ENCODE data around the gene BBS2. TPM values are rescaled to one million over a fixed set of nuclear protein-coding genes. Genes with fewer than 3 reads are reported as not detected.

The BBS2 gene
- total and polyA plus RNA-seq, 2 experiments from 2014 or later, result 13.7 to 25.2 TPM

DNA sequence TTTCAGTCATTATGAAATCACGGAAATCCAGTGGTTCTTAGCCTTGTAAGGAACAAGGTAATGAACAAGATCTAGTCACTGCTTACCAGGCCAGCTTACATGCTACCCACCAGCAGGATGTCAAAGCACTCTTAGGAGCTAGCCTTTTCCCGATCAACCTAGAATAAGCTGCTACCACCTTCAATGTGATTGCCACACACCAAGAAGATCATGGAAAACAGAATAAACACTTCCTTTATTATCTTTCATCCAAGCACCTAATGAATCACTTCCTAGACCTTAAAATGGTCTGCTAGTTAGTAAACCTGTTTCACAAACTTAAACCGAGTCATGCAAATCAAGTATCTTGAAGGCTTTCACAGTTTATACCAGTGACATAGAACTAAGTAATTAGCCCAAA, 5.0 kb downstream of the BBS2 start:
- Histone ChIP-seq H3K79me2 (replicated peaks; ENCODE audit: insufficient read depth) (peaks cover 3% of the 10 kb centered on the region; the same call in 1 of the 2 replicates), H3K36me3 (ENCODE audit: insufficient read depth) (no peaks in the 10 kb centered on the region), H3K4me3 (no peak overlapping the region), H3K4me2 (no peak overlapping the region), H3F3A (replicated peaks; ENCODE audit: low read depth) (no peaks in the 10 kb centered on the region), H2AFZ (no peak overlapping the region), H3K9me2 (ENCODE audit: insufficient read depth) (no peaks in the 10 kb centered on the region), H3K27me3 (ENCODE audit: insufficient read depth) (no peaks in the 10 kb centered on the region), H4K20me1 (replicated peaks; ENCODE audit: insufficient read depth) (no peaks in the 10 kb centered on the region; the same call in 1 of the 2 replicates), H3K27ac (ENCODE audit: low read depth) (no peak overlapping the region), H3K4me1 (ENCODE audit: insufficient read depth) (peaks cover 3% of the 10 kb centered on the region; the same call in 1 of the 2 replicates)
- Mint-ChIP-seq H3K27me3 (ENCODE audit: insufficient read depth, low read depth, poor library complexity) (peaks cover 4% of the 10 kb centered on the region), H3K9me3 (no peaks in the 10 kb centered on the region), H3K4me1 (no peaks in the 10 kb centered on the region; the same call in 2 of the 3 replicates), H3K4me3 (no peak overlapping the region), H3K36me3 (ENCODE audit: low read depth) (peaks cover under 1% of the 10 kb centered on the region; the same call in 1 of the 3 replicates), H3K27ac (no peak overlapping the region)
- ATAC-seq, result no peak
- TF ChIP-seq POLR2AphosphoS5 (IDR thresholded peaks at IDR 0.05; ENCODE audit: low read depth) (no peak), EZH2 (IDR thresholded peaks at IDR 0.05; ENCODE audit: low read depth, unreplicated experiment) (no peak), ZNF331 (CRISPR knock-in tag; IDR thresholded peaks at IDR 0.05; ENCODE audit: low read depth) (no peak), STAT1 (IDR thresholded peaks at IDR 0.05; ENCODE audit: unreplicated experiment) (no peak), CREB1 (CRISPR knock-in tag; IDR thresholded peaks at IDR 0.05; ENCODE audit: low read depth) (no peak), NANOG (IDR thresholded peaks at IDR 0.05; ENCODE audit: borderline replicate concordance) (no peak)
- TF ChIP-seq, protein P1, sequence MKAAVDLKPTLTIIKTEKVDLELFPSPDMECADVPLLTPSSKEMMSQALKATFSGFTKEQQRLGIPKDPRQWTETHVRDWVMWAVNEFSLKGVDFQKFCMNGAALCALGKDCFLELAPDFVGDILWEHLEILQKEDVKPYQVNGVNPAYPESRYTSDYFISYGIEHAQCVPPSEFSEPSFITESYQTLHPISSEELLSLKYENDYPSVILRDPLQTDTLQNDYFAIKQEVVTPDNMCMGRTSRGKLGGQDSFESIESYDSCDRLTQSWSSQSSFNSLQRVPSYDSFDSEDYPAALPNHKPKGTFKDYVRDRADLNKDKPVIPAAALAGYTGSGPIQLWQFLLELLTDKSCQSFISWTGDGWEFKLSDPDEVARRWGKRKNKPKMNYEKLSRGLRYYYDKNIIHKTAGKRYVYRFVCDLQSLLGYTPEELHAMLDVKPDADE (IDR thresholded peaks at IDR 0.05), result no peak
- TF ChIP-seq, protein P2, sequence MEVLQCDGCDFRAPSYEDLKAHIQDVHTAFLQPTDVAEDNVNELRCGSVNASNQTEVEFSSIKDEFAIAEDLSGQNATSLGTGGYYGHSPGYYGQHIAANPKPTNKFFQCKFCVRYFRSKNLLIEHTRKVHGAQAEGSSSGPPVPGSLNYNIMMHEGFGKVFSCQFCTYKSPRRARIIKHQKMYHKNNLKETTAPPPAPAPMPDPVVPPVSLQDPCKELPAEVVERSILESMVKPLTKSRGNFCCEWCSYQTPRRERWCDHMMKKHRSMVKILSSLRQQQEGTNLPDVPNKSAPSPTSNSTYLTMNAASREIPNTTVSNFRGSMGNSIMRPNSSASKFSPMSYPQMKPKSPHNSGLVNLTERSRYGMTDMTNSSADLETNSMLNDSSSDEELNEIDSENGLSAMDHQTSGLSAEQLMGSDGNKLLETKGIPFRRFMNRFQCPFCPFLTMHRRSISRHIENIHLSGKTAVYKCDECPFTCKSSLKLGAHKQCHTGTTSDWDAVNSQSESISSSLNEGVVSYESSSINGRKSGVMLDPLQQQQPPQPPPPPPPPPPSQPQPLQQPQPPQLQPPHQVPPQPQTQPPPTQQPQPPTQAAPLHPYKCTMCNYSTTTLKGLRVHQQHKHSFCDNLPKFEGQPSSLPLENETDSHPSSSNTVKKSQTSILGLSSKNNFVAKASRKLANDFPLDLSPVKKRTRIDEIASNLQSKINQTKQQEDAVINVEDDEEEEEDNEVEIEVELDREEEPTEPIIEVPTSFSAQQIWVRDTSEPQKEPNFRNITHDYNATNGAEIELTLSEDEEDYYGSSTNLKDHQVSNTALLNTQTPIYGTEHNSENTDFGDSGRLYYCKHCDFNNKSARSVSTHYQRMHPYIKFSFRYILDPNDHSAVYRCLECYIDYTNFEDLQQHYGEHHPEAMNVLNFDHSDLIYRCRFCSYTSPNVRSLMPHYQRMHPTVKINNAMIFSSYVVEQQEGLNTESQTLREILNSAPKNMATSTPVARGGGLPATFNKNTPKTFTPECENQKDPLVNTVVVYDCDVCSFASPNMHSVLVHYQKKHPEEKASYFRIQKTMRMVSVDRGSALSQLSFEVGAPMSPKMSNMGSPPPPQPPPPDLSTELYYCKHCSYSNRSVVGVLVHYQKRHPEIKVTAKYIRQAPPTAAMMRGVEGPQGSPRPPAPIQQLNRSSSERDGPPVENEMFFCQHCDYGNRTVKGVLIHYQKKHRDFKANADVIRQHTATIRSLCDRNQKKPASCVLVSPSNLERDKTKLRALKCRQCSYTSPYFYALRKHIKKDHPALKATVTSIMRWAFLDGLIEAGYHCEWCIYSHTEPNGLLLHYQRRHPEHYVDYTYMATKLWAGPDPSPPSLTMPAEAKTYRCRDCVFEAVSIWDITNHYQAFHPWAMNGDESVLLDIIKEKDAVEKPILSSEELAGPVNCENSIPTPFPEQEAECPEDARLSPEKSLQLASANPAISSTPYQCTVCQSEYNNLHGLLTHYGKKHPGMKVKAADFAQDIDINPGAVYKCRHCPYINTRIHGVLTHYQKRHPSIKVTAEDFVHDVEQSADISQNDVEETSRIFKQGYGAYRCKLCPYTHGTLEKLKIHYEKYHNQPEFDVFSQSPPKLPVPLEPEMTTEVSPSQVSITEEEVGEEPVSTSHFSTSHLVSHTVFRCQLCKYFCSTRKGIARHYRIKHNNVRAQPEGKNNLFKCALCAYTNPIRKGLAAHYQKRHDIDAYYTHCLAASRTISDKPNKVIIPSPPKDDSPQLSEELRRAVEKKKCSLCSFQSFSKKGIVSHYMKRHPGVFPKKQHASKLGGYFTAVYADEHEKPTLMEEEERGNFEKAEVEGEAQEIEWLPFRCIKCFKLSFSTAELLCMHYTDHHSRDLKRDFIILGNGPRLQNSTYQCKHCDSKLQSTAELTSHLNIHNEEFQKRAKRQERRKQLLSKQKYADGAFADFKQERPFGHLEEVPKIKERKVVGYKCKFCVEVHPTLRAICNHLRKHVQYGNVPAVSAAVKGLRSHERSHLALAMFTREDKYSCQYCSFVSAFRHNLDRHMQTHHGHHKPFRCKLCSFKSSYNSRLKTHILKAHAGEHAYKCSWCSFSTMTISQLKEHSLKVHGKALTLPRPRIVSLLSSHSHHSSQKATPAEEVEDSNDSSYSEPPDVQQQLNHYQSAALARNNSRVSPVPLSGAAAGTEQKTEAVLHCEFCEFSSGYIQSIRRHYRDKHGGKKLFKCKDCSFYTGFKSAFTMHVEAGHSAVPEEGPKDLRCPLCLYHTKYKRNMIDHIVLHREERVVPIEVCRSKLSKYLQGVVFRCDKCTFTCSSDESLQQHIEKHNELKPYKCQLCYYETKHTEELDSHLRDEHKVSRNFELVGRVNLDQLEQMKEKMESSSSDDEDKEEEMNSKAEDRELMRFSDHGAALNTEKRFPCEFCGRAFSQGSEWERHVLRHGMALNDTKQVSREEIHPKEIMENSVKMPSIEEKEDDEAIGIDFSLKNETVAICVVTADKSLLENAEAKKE (CRISPR knock-in tag; IDR thresholded peaks at IDR 0.05), result no peak
- TF ChIP-seq, protein P3, sequence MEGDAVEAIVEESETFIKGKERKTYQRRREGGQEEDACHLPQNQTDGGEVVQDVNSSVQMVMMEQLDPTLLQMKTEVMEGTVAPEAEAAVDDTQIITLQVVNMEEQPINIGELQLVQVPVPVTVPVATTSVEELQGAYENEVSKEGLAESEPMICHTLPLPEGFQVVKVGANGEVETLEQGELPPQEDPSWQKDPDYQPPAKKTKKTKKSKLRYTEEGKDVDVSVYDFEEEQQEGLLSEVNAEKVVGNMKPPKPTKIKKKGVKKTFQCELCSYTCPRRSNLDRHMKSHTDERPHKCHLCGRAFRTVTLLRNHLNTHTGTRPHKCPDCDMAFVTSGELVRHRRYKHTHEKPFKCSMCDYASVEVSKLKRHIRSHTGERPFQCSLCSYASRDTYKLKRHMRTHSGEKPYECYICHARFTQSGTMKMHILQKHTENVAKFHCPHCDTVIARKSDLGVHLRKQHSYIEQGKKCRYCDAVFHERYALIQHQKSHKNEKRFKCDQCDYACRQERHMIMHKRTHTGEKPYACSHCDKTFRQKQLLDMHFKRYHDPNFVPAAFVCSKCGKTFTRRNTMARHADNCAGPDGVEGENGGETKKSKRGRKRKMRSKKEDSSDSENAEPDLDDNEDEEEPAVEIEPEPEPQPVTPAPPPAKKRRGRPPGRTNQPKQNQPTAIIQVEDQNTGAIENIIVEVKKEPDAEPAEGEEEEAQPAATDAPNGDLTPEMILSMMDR (conservative IDR thresholded peaks at IDR 0.05; ENCODE audit: low read depth in 2 of 2), result no peak
- DNase-seq (ENCODE audit: low spot score), result no peak
